Esophagus squamous epithelium (tissue), 4 donors: ENCODE measurements around the gene KLRC4.
"Not testable (repeated sequence)": the region's sequence is repeated elsewhere in the genome, so short reads cannot be mapped to it uniquely, and the experiment has no call there.

Experiments
- POLR2A ChIP-seq, 4 donors: fragments of 450-650 bp; IDR thresholded peaks; one replicate each; pipeline ENCODE4 v1.6.1; 2017; ENCODE audit warnings: antibody characterized with exemption in 4 of 4, mild to moderate bottlenecking in 4 of 4, moderate library complexity in 3 of 4
- TF ChIP-seq, protein P1 (sequence below), 6 experiments: fragments of 450-650 bp in 4 of 6; fragments of 200-600 bp in 2 of 6; sonication (generic) in 2 of 6; IDR thresholded peaks; one replicate each; pipeline ENCODE4 v1.5.1; 2016 to 2019; ENCODE audit warnings: antibody characterized with exemption in 6 of 6, mild to moderate bottlenecking in 4 of 6, moderate library complexity in 4 of 6

DNA sequence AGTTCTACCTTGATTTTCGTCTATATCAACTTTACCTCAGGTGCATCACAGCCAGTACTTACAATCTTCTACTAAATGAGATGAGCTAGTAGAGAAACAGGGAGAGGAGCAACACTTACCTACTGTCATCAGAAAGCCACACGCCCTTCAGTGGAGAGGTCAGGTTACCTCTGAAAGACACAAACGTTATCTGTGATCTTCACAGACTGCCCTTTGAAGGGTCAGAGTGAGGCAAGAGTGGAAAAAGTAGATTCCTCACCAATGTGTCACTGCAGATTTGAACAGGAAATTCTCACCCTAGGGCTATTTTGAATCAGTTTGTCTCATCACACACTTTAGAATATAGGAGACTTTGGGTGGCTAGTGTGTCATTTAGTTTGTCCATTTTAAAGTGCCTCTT is 12.6 kb upstream of the KLRC4 start:
- TF ChIP-seq, protein P1, sequence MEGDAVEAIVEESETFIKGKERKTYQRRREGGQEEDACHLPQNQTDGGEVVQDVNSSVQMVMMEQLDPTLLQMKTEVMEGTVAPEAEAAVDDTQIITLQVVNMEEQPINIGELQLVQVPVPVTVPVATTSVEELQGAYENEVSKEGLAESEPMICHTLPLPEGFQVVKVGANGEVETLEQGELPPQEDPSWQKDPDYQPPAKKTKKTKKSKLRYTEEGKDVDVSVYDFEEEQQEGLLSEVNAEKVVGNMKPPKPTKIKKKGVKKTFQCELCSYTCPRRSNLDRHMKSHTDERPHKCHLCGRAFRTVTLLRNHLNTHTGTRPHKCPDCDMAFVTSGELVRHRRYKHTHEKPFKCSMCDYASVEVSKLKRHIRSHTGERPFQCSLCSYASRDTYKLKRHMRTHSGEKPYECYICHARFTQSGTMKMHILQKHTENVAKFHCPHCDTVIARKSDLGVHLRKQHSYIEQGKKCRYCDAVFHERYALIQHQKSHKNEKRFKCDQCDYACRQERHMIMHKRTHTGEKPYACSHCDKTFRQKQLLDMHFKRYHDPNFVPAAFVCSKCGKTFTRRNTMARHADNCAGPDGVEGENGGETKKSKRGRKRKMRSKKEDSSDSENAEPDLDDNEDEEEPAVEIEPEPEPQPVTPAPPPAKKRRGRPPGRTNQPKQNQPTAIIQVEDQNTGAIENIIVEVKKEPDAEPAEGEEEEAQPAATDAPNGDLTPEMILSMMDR (IDR thresholded peaks at IDR 0.05) = not testable (repeated sequence)
- not testable (repeated sequence) for TF ChIP-seq POLR2A (IDR thresholded peaks at IDR 0.05)
